H9 (cell line): ENCODE measurements around the gene MPL. TPM values are rescaled to one million over a fixed set of nuclear protein-coding genes. Genes with fewer than 3 reads are reported as not detected.
A peak's percentile ranks its signal among the peaks of the same experiment; 100 is the strongest.

Source experiments
- DNase-seq: peaks from one replicate; pipeline ENCODE4 v3.0.0-alpha.2; 2017
- H2AFZ ChIP-seq: one replicate; pipeline ENCODE4 v1.6.1; 2013; ENCODE audit warnings: mild to moderate bottlenecking, low read length, control low read depth, moderate library complexity
- H2AK5ac ChIP-seq: 2 replicates; pipeline ENCODE4 v1.6.1; 2013; ENCODE audit warnings: low read length, control low read depth, mixed read lengths; ENCODE audit not compliant: insufficient read length
- H2BK120ac ChIP-seq: one replicate; pipeline ENCODE4 v1.6.1; 2013; ENCODE audit warnings: low read depth, mild to moderate bottlenecking, low read length, control low read depth, inconsistent platforms; ENCODE audit not compliant: poor library complexity, severe bottlenecking
- H2BK12ac ChIP-seq: 2 replicates; pipeline ENCODE4 v1.6.1; 2013; ENCODE audit warnings: low read length, control low read depth, mixed read lengths, low read depth; ENCODE audit not compliant: insufficient read length
- H2BK15ac ChIP-seq: 2 replicates; pipeline ENCODE4 v1.6.1; 2013; ENCODE audit warnings: low read depth, low read length, control low read depth
- H2BK20ac ChIP-seq: one replicate; pipeline ENCODE4 v1.6.1; 2013; ENCODE audit warnings: low read depth, mild to moderate bottlenecking, low read length, control low read depth, inconsistent platforms; ENCODE audit not compliant: poor library complexity, severe bottlenecking
- H2BK5ac ChIP-seq: 2 replicates; pipeline ENCODE4 v1.6.1; 2013; ENCODE audit warnings: low read length, control low read depth, mixed read lengths; ENCODE audit not compliant: insufficient read length
- H3K14ac ChIP-seq: 2 replicates; pipeline ENCODE4 v1.6.1; 2013; ENCODE audit warnings: low read length, control low read depth; ENCODE audit not compliant: insufficient read depth
- H3K18ac ChIP-seq: 2 replicates; pipeline ENCODE4 v1.6.1; 2013; ENCODE audit warnings: low read depth, mild to moderate bottlenecking, mixed read lengths, low read length, control low read depth; ENCODE audit not compliant: insufficient read length
- H3K23ac ChIP-seq: 2 replicates; pipeline ENCODE4 v1.6.1; 2013; ENCODE audit warnings: low read length, control low read depth, mixed read lengths, low read depth; ENCODE audit not compliant: insufficient read length
- H3K23me2 ChIP-seq: 2 replicates; pipeline ENCODE4 v1.6.1; 2013; ENCODE audit warnings: low read depth, mild to moderate bottlenecking, mixed read lengths, low read length, control low read depth; ENCODE audit not compliant: insufficient read length, poor library complexity, severe bottlenecking
- H3K27ac ChIP-seq: 2 replicates; pipeline ENCODE4 v1.5.1; 2013; ENCODE audit warnings: low read length, control low read depth, mixed read lengths, low read depth; ENCODE audit not compliant: insufficient read length
- H3K27me3 ChIP-seq: 2 replicates; pipeline ENCODE4 v1.6.1; 2013; ENCODE audit warnings: low read length, control low read depth, inconsistent platforms; ENCODE audit not compliant: insufficient read depth
- H3K4ac ChIP-seq: 2 replicates; pipeline ENCODE4 v1.6.1; 2013; ENCODE audit warnings: low read depth, mild to moderate bottlenecking, control low read depth, inconsistent platforms, low read length, moderate library complexity
- H3K4me1 ChIP-seq: 2 replicates; pipeline ENCODE4 v1.6.1; 2013; ENCODE audit warnings: low read length, control low read depth, inconsistent platforms; ENCODE audit not compliant: insufficient read depth
- H3K4me2 ChIP-seq: 2 replicates; pipeline ENCODE4 v1.6.1; 2013; ENCODE audit warnings: low read length, control low read depth, mixed read lengths; ENCODE audit not compliant: insufficient read length, insufficient read depth
- H3K56ac ChIP-seq: 2 replicates; pipeline ENCODE4 v1.6.1; 2013; ENCODE audit warnings: low read depth, mild to moderate bottlenecking, mixed read lengths, low read length, control low read depth; ENCODE audit not compliant: insufficient read length
- H3K79me1 ChIP-seq: 2 replicates; pipeline ENCODE4 v1.6.1; 2013; ENCODE audit warnings: low read depth, mild to moderate bottlenecking, moderate library complexity, low read length, control low read depth, inconsistent platforms; ENCODE audit not compliant: insufficient read depth, poor library complexity, severe bottlenecking
- H3K79me2 ChIP-seq: 2 replicates; pipeline ENCODE4 v1.6.1; 2013; ENCODE audit warnings: low read length, control low read depth, inconsistent platforms; ENCODE audit not compliant: insufficient read depth
- H3K9ac ChIP-seq: 2 replicates; pipeline ENCODE4 v1.6.1; 2013; ENCODE audit warnings: low read length, control low read depth, mixed read lengths; ENCODE audit not compliant: insufficient read length; ENCODE audit errors: extremely low read depth
- H3K9me3 ChIP-seq: one replicate; pipeline ENCODE4 v1.6.1; 2013; ENCODE audit warnings: low read depth, low read length, inconsistent platforms; ENCODE audit not compliant: control insufficient read depth
- H3T11ph ChIP-seq: one replicate; pipeline ENCODE4 v1.6.1; 2013; ENCODE audit warnings: mild to moderate bottlenecking, low read length, control low read depth, inconsistent platforms
- H4K20me1 ChIP-seq: one replicate; pipeline ENCODE4 v1.6.1; 2013; ENCODE audit not compliant: control insufficient read depth, insufficient read length, insufficient read depth
- H4K5ac ChIP-seq: 2 replicates; pipeline ENCODE4 v1.6.1; 2013; ENCODE audit warnings: low read depth, mild to moderate bottlenecking, mixed read lengths, low read length, control low read depth; ENCODE audit not compliant: insufficient read length
- H4K8ac ChIP-seq: replicated peaks from 2 replicates; pipeline ENCODE4 v1.6.1; 2013; ENCODE audit warnings: low read length, control low read depth, mixed read lengths, low read depth; ENCODE audit not compliant: insufficient read length
- H4K91ac ChIP-seq: 2 replicates; pipeline ENCODE4 v1.6.1; 2013; ENCODE audit warnings: low read depth, mild to moderate bottlenecking, moderate library complexity, mixed read lengths, low read length, control low read depth; ENCODE audit not compliant: insufficient read length
- H3K27ac Mint-ChIP-seq, 3 experiments: 2 replicates in 2 of 3; 3 replicates in 1 of 3; pipeline ENCODE4 v1.8.0; 2020 to 2021; ENCODE audit warnings: mixed read lengths in 3 of 3, mild to moderate bottlenecking in 1 of 3, moderate library complexity in 1 of 3
- H3K27me3 Mint-ChIP-seq: 2 replicates; pipeline ENCODE4 v1.8.0; 2021; ENCODE audit warnings: low read depth, mild to moderate bottlenecking, moderate library complexity, mixed read lengths
- H3K36me3 Mint-ChIP-seq, 3 experiments: 2 replicates in 2 of 3; 3 replicates in 1 of 3; pipeline ENCODE4 v1.8.0; 2020 to 2021; ENCODE audit warnings: low read depth in 3 of 3, mixed read lengths in 3 of 3; ENCODE audit not compliant: insufficient read depth in 1 of 3
- H3K4me1 Mint-ChIP-seq, 2 experiments: 2 replicates each; pipeline ENCODE4 v1.8.0; 2020; ENCODE audit warnings: mixed read lengths in 2 of 2
- H3K4me3 Mint-ChIP-seq, 2 experiments: 2 replicates in 1 of 2; 3 replicates in 1 of 2; pipeline ENCODE4 v1.8.0; 2020 to 2021; ENCODE audit warnings: mild to moderate bottlenecking in 2 of 2, mixed read lengths in 2 of 2, moderate library complexity in 1 of 2
- H3K9me3 Mint-ChIP-seq, 2 experiments: 2 replicates in 1 of 2; 3 replicates in 1 of 2; pipeline ENCODE4 v1.8.0; 2020; ENCODE audit warnings: mild to moderate bottlenecking in 2 of 2, mixed read lengths in 2 of 2, moderate library complexity in 1 of 2
- CTCF ChIP-seq: fragments of 200-600 bp; sonication (generic); conservative IDR thresholded peaks from 3 replicates; pipeline ENCODE4 v1.8.0; 2021; ENCODE audit warnings: antibody characterized with exemption, mild to moderate bottlenecking
- WGBS: extraction: QIAGEN DNeasy Blood & Tissue Kit; methylation state at CpG from one replicate; pipeline ENCODE4 v1.1.7; 2013; ENCODE audit warnings: missing lambda C conversion rate, low lambda C conversion rate, mixed read lengths; ENCODE audit not compliant: insufficient read length; ENCODE audit errors: extremely low coverage; 5-methylcytosine and 5-hydroxymethylcytosine counted together
- total RNA-seq: library from RNA; stranded (reverse); gene quantifications from 2 replicates; pipeline ENCODE4 v1.2.1, GENCODE V29; 2021

The MPL gene
- total RNA-seq, 1 experiment from 2014 or later = not detected

- Histone ChIP-seq H3K23ac (no peak overlapping the region), H3K4ac (no peak overlapping the region), H2BK12ac (no peak overlapping the region), H4K5ac (no peak overlapping the region), H3K18ac (no peak overlapping the region), H3K23me2 (no peaks in the 10 kb centered on the region), H3K27me3 (no peaks in the 10 kb centered on the region), H3K9me3 (no peaks in the 10 kb centered on the region), H3T11ph (no peak overlapping the region), H2BK120ac (no peak overlapping the region), H2AK5ac (no peak overlapping the region), H2AFZ (no peak overlapping the region), H2BK15ac (no peak overlapping the region), H3K56ac (no peak overlapping the region), H2BK5ac (no peak overlapping the region), H3K9ac (no peak overlapping the region), H3K14ac (no peak overlapping the region), H3K27ac (no peak overlapping the region), H3K4me1 (no peaks in the 10 kb centered on the region), H3K79me2 (no peaks in the 10 kb centered on the region), H2BK20ac (no peak overlapping the region), H3K4me2 (no peak overlapping the region), H4K91ac (no peak overlapping the region), H4K8ac (no peak overlapping the region), H4K20me1 (no peaks in the 10 kb centered on the region), H3K79me1 (no peaks in the 10 kb centered on the region)
- no peak for DNase-seq
- Mint-ChIP-seq H3K9me3 (no peaks in the 10 kb centered on the region), H3K27ac (peak overlapping the region in 1 of 3 experiments; percentile 80; a peak in 1 of 7 replicates), H3K36me3 (no peaks in the 10 kb centered on the region), H3K4me3 (no peak overlapping the region), H3K27me3 (no peaks in the 10 kb centered on the region; the same call in none of the 2 replicates), H3K4me1 (peaks cover 7 to 11% of the 10 kb centered on the region in 2 experiments)
- no CpG with 5 or more reads among the region's 4 CpGs for WGBS
- TF ChIP-seq CTCF = no peak
Observed at GRCh38 chr1:43318831-43319230, 18.8 kb upstream of the MPL start.
